Measurements from ENCODE around the gene ICE2. TPM values are rescaled to one million over a fixed set of nuclear protein-coding genes. Genes with fewer than 3 reads are reported as not detected.

Gene ICE2
- total RNA-seq = 10 to 100 TPM; 21.7 to 36.7 (median 32.9) TPM
- 64.2 TPM for total RNA-seq (2013)

- H3K36me3 Mint-ChIP-seq = peaks cover 7% of the 10 kb centered on the region
- intact Hi-C loops (cut with micrococcal nuclease) = loop anchor here (1.0 to 2.0 kb wide), 3 partner anchors 80 to 362 kb away; no protein-coding TSS in a partner anchor
- Histone ChIP-seq H3K9me3 (ENCODE audit: control insufficient read depth, insufficient read depth, low read length) (no peaks in the 10 kb centered on the region), H3K27ac (ENCODE audit: low read length) (peak within 1 kb of the TSS; percentile 83), H3K4me1 (ENCODE audit: control insufficient read depth, insufficient read depth, low read length) (peaks cover 11% of the 10 kb centered on the region), H3K36me3 (ENCODE audit: control insufficient read depth, insufficient read depth, low read length) (peaks cover 8% of the 10 kb centered on the region), H3K27me3 (ENCODE audit: control insufficient read depth, insufficient read depth, low read length) (no peaks in the 10 kb centered on the region), H3K4me3 (ENCODE audit: low read length) (peak within 1 kb of the TSS; percentile 65)
- no peaks in the 10 kb centered on the region for H3K27me3 Mint-ChIP-seq (ENCODE audit: low read depth in 2 of 2)
- peaks cover 35 to 45% of the 10 kb centered on the region in 2 donors for H3K4me1 Mint-ChIP-seq
- H3K4me3 Mint-ChIP-seq = peak within 1 kb of the TSS; percentile 98
- H3K27ac Mint-ChIP-seq = peak within 1 kb of the TSS; percentile 99
- TF ChIP-seq, protein P1, sequence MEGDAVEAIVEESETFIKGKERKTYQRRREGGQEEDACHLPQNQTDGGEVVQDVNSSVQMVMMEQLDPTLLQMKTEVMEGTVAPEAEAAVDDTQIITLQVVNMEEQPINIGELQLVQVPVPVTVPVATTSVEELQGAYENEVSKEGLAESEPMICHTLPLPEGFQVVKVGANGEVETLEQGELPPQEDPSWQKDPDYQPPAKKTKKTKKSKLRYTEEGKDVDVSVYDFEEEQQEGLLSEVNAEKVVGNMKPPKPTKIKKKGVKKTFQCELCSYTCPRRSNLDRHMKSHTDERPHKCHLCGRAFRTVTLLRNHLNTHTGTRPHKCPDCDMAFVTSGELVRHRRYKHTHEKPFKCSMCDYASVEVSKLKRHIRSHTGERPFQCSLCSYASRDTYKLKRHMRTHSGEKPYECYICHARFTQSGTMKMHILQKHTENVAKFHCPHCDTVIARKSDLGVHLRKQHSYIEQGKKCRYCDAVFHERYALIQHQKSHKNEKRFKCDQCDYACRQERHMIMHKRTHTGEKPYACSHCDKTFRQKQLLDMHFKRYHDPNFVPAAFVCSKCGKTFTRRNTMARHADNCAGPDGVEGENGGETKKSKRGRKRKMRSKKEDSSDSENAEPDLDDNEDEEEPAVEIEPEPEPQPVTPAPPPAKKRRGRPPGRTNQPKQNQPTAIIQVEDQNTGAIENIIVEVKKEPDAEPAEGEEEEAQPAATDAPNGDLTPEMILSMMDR (IDR thresholded peaks at IDR 0.05) = no peak
- WGBS (ENCODE audit: insufficient coverage) = under 1% methylated on average over 54 of the region's 57 CpGs
- H3K9me3 Mint-ChIP-seq = no peaks in the 10 kb centered on the region
- ATAC-seq (peak; percentile 87 to 96 (median 87)), DNase-seq (peak; percentile 96 to 98)
These were observed at the start of gene ICE2 for GRCh38 chr15:60478566-60479360. TSS of gene ICE2 (minus strand) at chr15:60479142. CDS start at chr15:60477977, 1,165 bp downstream.

DNA sequence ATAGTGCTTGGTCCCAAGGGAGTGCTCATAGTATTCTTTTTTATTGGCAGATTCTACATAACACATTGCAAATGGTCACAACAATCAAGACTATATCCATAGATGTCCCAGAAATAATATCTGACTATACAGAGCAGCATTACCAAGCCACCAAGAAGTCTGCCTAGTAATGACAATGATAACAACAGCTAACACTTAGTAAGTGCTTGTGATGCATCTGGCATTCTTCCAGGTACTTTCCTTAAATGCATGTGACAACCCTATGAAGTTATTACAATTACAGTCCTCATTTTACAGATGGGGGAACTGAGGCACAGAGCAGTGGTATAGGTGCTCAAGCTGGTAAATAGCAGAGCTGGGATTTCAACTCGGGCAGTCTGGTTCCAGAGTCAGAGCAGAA is 49.6 kb upstream of the ICE2 start:
- Histone ChIP-seq H3K4me3 (ENCODE audit: low read length) (no peak overlapping the region), H3K36me3 (ENCODE audit: control insufficient read depth, insufficient read depth, low read length) (peaks cover 26% of the 10 kb centered on the region), H3K27me3 (ENCODE audit: control insufficient read depth, insufficient read depth, low read length) (no peaks in the 10 kb centered on the region), H3K4me1 (ENCODE audit: control insufficient read depth, insufficient read depth, low read length) (peaks cover 20% of the 10 kb centered on the region), H3K27ac (ENCODE audit: low read length) (peak overlapping the region; percentile 65), H3K9me3 (ENCODE audit: control insufficient read depth, insufficient read depth, low read length) (no peaks in the 10 kb centered on the region)
- peak; percentile 75 to 84 (median 80) for ATAC-seq
- peak in 1 of 2 donors; percentile 90 for DNase-seq
- H3K36me3 Mint-ChIP-seq = peaks cover 7% of the 10 kb centered on the region
- intact Hi-C loops (cut with micrococcal nuclease) = no loop called here
- TF ChIP-seq, protein P1 (IDR thresholded peaks at IDR 0.05) = no peak
- peak overlapping the region; percentile 86 to 87 for H3K27ac Mint-ChIP-seq
- no peaks in the 10 kb centered on the region for H3K9me3 Mint-ChIP-seq
- no peaks in the 10 kb centered on the region for H3K27me3 Mint-ChIP-seq (ENCODE audit: low read depth in 2 of 2)
- WGBS (ENCODE audit: insufficient coverage) = 81% methylated on average over 1 of the region's 1 CpG
- H3K4me1 Mint-ChIP-seq = peaks cover 79 to 84% of the 10 kb centered on the region in 2 donors
- H3K4me3 Mint-ChIP-seq = peak overlapping the region; percentile 18

- Histone ChIP-seq H3K9me3 (ENCODE audit: control insufficient read depth, insufficient read depth, low read length) (no peaks in the 10 kb centered on the region), H3K4me3 (ENCODE audit: low read length) (no peak overlapping the region), H3K27me3 (ENCODE audit: control insufficient read depth, insufficient read depth, low read length) (no peaks in the 10 kb centered on the region), H3K27ac (ENCODE audit: low read length) (no peak overlapping the region), H3K4me1 (ENCODE audit: control insufficient read depth, insufficient read depth, low read length) (peaks cover 22% of the 10 kb centered on the region), H3K36me3 (ENCODE audit: control insufficient read depth, insufficient read depth, low read length) (peaks cover 26% of the 10 kb centered on the region)
- H3K4me3 Mint-ChIP-seq = no peak overlapping the region
- H3K36me3 Mint-ChIP-seq = peaks cover 7% of the 10 kb centered on the region
- TF ChIP-seq, protein P1 (IDR thresholded peaks at IDR 0.05) = no peak
- intact Hi-C loops (cut with micrococcal nuclease) = no loop called here
- ATAC-seq (no peak), DNase-seq (no peak)
- H3K27ac Mint-ChIP-seq = peak overlapping the region; percentile 86 to 87
- no peaks in the 10 kb centered on the region for H3K9me3 Mint-ChIP-seq
- no peaks in the 10 kb centered on the region for H3K27me3 Mint-ChIP-seq (ENCODE audit: low read depth in 2 of 2)
- peaks cover 70 to 74% of the 10 kb centered on the region in 2 donors for H3K4me1 Mint-ChIP-seq
- WGBS (ENCODE audit: insufficient coverage) = 83% methylated on average over 4 of the region's 4 CpGs
These were observed 48.5 kb upstream of the ICE2 start for GRCh38 chr15:60527456-60527855.

All from natural killer cell (primary cell).